ENCODE results near the gene CCSER2.

Gene CCSER2

GRCh38 chr10:84540022-84540616 lies 211.7 kb downstream of the CCSER2 start:
- Histone ChIP-seq H3K4me1 (peaks cover 5% of the 10 kb centered on the region), H3K9me3 (no peaks in the 10 kb centered on the region), H3K36me3 (no peaks in the 10 kb centered on the region), H3K4me3 (ENCODE audit: low read depth, low read length) (no peak overlapping the region), H3K27me3 (no peaks in the 10 kb centered on the region)
- no peak for DNase-seq
- no peak for TF ChIP-seq CTCF (IDR thresholded peaks at IDR 0.05; ENCODE audit: low read depth, low read length)

GRCh38 chr10:84540617-84541288 lies 212.4 kb downstream of the CCSER2 start:
- peak; percentile 77 for DNase-seq
- Histone ChIP-seq H3K27me3 (no peaks in the 10 kb centered on the region), H3K4me3 (ENCODE audit: low read depth, low read length) (peak overlapping the region; percentile 28)

GRCh38 chr10:84541289-84541637 lies 212.9 kb downstream of the CCSER2 start:
- no peaks in the 10 kb centered on the region for H3K36me3 ChIP-seq
- DNase-seq: no peak
- no peaks in the 10 kb centered on the region for H3K27me3 ChIP-seq
- H3K9me3 ChIP-seq: no peaks in the 10 kb centered on the region
- peaks cover 5% of the 10 kb centered on the region for H3K4me1 ChIP-seq
- TF ChIP-seq CTCF (IDR thresholded peaks at IDR 0.05; ENCODE audit: low read depth, low read length): 0 out of 2 replicates have a peak, but pooled peaks have one; percentile 7
- no peak overlapping the region for H3K4me3 ChIP-seq (ENCODE audit: low read depth, low read length)

More at GRCh38 chr10:84540617-84541288, 212.4 kb downstream of the CCSER2 start:
- Histone ChIP-seq H3K9me3 (no peaks in the 10 kb centered on the region), H3K36me3 (no peaks in the 10 kb centered on the region), H3K4me1 (peaks cover 5% of the 10 kb centered on the region)
- TF ChIP-seq CTCF (IDR thresholded peaks at IDR 0.05; ENCODE audit: low read depth, low read length): peak; percentile 67

- H3K4me1 ChIP-seq: peaks cover 5% of the 10 kb centered on the region
- peak; percentile 19 for DNase-seq
- peak overlapping the region; percentile 40 for H3K4me3 ChIP-seq (ENCODE audit: low read depth, low read length)
Measured at GRCh38 chr10:84542522-84543490, 214.4 kb downstream of the CCSER2 start.

GRCh38 chr10:84543948-84544347 lies 215.6 kb downstream of the CCSER2 start:
- Histone ChIP-seq H3K4me3 (ENCODE audit: low read depth, low read length) (no peak overlapping the region), H3K36me3 (no peaks in the 10 kb centered on the region), H3K9me3 (no peaks in the 10 kb centered on the region), H3K27me3 (no peaks in the 10 kb centered on the region), H3K4me1 (peaks cover 5% of the 10 kb centered on the region)
- no peak for TF ChIP-seq CTCF (IDR thresholded peaks at IDR 0.05; ENCODE audit: low read depth, low read length)
- DNase-seq: no peak

More at GRCh38 chr10:84542522-84543490, 214.4 kb downstream of the CCSER2 start:
- Histone ChIP-seq H3K36me3 (no peaks in the 10 kb centered on the region), H3K27me3 (no peaks in the 10 kb centered on the region), H3K9me3 (no peaks in the 10 kb centered on the region)
- TF ChIP-seq CTCF (IDR thresholded peaks at IDR 0.05; ENCODE audit: low read depth, low read length): no peak

Data from BE2C (cell line).